T-helper 1 cell (primary cell): ENCODE results near the gene IDI1.
A peak's percentile ranks its signal among the peaks of the same experiment; 100 is the strongest.
"Not testable (repeated sequence)": the region's sequence is repeated elsewhere in the genome, so short reads cannot be mapped to it uniquely, and the experiment has no call there.

Experiments
- DNase-seq, 5 donors: peaks; one replicate each; pipeline ENCODE4 v3.0.0-alpha.2; 2012 to 2020
- total RNA-seq, 4 donors: gene quantifications; one replicate each; lab custom pipeline; 2026; lab: John Stamatoyannopoulos, UW

The IDI1 gene
- total RNA-seq, result 119 to 263 (median 188) reads per million in 4 donors

DNA sequence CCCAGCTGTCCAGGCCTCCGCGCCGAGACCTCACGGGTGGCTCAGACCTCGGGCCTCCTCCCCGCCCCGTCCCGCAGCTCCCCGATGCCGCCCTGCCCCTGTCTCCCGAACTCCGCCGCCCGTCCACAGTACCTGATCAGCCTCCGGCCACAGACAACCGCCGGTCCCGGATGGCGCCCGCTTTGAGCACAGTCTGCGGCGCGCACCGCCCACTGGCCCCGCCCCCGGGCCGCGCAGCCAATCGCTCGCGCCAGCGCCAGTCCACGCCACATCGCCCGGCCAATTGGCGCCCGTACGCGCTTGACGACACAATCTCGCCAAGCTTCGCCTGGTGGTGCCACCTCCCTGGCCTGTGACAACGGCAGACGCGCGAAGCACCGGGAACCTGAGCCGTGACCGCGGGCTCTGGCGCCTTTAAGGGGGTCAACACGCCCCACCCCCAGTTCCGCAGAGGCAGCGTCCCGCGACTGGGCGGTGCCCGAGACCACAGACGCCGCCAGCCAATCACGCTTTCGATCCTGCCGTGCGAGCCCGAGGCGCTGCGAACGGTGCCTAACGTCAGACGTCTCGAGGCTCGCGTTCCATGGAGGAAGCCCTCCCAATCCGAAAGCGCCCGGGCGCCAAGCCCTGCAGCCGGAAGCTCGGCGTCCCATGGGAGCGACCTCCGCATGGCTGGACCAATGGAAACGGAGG lies at the start of gene IDI1:
TSS of gene IDI1 (minus strand) at position 388 of the 693 bp plus-strand sequence. CDS start at position 272, 116 bp downstream.
- DNase-seq, result peak; percentile 93 to 99 (median 95)

DNA sequence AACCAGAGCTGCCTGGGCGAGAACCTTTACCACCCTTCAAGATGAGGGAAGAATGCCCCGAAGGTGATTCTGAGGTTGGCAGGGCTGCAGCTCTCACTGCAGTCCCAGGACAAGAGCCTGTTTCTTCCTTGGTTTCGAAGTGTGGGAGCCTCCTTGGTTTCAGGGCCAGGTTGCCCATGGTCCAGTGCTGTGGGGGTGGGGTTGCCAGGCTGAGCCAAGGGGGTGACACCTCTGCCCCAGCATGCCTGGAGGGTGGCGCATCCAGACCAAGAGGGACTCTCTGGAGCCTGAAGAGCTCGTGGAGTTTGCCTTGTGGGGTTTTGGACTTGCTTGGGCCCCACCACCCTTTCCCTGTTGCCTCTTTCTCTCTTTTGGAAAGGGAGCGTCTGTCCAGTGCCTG lies 48.5 kb upstream of the IDI1 start:
- DNase-seq, result no peak

DNA sequence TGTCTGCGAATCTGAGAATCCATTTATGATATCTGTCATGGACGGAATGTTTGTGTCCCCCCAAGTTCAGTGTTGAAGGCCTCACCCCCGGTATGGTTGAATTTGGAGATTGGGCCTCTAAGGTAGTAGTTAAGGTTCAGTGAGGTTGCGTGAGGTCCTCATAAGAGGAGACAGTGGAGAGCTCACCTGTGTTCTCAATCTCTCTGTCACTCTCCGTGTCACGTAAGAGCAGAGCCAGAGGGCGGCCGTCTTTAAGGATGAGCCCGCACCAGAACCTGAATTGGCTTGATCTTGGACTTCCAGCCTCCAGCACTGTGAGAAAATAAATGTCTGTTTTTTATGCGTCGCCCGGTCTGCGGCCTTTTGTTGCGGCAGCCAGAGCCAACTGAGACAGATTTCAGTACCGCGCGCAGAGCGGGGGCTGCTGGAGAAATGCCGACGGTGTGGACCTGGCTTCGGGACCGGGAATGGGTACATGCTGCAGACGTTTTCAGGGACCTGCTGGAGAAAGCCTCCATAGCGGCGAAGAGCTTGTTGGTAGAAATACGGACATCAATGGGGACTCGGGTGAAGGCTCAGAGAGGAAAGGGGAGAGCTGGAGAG lies 47.5 kb upstream of the IDI1 start:
- DNase-seq, result no peak

DNA sequence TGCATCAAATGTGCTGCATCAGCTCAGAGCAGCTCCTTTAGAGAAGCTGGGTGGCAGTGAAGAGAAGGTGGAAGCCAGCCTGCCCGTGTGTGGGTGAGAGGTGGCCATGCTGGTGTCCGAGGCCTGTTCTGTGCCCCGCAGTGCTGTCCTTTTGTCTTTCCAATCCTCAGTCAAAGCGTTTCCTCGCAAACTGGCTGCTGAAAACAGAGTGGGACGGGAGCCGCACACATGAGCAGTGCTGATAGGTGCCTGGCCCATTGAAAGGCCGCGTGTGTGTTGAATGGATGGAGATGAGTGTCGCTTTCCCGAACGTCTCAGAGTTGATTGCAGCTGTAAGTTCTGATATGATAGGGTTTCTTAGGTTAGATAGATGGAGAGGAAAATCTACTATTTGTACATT lies 46.6 kb upstream of the IDI1 start:
- no peak for DNase-seq

- peak in 1 of 5 donors; percentile 41 for DNase-seq
Measured at GRCh38 chr10:1094112-1095057, 45.5 kb upstream of the IDI1 start.

DNA sequence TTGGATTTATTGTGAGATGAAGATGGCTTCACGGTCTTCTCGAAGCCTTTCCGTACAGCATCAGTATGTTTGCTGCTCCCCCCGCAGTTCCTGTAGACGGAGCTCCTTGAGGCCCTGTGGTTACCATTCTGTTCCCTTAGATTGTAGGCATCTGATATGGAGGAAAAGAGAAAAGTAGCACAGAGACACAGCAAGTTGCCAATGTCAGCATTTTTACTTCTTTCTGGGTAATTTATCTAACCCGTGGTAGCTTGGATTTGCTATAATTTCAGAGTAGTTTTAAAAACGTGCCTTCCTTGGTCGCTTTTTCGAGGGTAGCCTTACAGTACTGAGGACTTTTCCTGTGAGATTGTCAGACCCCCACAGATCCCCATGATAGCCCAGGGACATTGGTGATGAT lies 44.8 kb upstream of the IDI1 start:
- no peak for DNase-seq

DNA sequence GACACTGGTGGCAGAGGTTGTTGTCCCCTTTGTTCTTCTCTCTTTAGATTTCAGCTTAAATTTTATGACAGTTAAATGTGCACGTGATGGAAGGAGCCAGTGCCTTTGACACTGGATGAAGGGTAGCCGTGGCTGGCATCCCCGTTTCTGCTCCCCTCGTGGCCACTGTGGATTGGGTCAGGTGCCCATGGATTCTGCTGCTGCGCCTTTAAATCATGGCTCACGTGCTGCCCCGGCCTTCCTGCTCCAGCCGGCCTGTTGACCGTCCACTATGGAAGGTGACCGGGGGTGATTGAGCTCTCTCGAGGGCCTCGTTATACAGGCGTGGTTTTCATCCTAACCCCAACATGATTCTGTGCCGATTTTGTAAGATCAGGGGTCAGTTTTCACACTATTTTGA lies 41.8 kb upstream of the IDI1 start:
- DNase-seq, result no peak

GRCh38 chr10:1089017-1089689 lies 40.2 kb upstream of the IDI1 start:
- no peak for DNase-seq

DNA sequence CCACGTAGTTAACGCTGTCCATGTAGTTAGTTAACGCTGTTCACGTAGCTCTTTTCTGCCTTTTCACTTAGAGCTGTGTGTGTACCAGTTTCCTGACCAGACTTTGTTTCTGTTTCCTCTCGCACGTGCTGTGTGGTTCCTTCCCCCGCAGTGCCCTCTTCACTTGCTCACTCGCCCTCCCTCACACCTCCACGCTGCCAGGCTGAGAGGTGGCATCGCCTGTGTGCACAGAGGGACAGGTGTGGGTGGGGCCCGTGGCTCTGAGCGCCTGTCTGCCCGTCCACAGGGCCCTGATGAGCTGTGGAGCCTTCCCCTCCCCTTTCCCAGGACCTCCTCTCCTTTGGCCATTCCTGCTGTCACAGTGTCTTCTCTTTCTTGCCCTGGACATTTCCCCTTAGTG lies 37.9 kb upstream of the IDI1 start:
- DNase-seq, result no peak

DNA sequence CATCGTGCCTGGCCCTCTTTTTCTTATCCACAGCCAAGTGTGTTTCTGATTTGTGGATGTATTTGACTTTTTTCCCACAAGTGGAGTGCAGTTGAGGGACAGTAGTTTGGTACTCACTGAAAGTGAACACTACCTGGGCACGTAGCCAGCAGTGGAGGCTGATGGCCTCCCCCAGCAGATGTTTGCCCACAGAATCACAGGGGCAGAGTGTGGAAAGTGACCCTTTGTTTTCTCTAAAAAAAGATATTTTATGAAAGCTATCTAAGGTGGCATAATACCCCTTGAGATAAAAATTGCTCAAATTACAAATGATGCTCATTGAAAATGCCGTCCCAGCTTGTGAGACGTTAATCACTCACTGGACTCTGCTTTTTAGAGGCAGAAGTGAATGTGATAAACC lies 36.3 kb upstream of the IDI1 start:
- DNase-seq, result no peak

DNA sequence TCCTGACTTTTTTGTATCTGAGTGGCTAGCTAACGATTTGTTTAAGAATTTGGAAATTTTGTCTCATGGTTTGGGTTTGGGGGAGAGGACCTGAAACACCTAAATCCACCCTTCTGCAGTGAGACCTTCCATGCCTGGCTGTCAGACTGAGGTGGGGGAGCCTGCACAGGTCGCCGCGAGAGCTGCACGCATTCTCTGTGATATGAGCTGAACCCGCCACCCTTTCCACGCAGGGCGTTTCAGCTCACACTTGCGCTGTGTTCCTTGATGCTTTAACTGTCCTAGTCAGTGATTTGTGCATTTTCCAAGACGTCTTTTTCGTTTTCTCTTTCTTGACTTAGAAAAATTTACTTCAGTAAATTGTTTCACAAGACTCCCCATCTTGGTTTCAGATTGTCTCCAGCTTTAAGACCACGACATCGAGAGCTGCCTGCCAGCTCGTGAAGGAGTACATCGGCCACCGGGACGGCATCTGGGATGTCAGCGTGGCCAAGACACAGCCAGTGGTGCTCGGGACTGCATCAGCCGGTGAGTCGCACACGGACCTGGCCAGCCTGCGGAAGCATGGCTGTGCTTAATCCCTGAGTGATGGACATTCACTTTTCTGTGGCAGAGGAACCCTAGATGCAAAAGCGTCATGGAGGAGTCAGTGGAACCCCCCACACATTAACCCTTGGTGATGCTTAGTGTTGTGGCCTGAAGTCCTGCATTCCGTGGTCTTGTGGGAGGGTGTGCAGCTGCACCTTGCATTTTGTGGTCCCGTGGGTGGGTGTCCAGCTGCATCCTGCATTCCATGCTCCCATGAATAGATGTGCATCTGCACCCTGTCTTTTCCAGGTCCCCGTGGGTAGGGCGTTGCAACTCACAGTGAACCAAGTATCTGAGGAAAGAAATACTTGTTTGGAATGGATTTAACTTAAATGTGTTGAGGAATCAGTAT lies 35.4 kb upstream of the IDI1 start:
- DNase-seq, result no peak

- DNase-seq, result no peak
Measured at GRCh38 chr10:1083581-1083980, 34.7 kb upstream of the IDI1 start.

- no peak for DNase-seq
Measured at GRCh38 chr10:1078668-1079067, 29.7 kb upstream of the IDI1 start.

- no peak for DNase-seq
Measured at GRCh38 chr10:1074748-1075308, 25.9 kb upstream of the IDI1 start.

- no peak for DNase-seq
Measured at GRCh38 chr10:1074052-1074747, 25.3 kb upstream of the IDI1 start.

DNA sequence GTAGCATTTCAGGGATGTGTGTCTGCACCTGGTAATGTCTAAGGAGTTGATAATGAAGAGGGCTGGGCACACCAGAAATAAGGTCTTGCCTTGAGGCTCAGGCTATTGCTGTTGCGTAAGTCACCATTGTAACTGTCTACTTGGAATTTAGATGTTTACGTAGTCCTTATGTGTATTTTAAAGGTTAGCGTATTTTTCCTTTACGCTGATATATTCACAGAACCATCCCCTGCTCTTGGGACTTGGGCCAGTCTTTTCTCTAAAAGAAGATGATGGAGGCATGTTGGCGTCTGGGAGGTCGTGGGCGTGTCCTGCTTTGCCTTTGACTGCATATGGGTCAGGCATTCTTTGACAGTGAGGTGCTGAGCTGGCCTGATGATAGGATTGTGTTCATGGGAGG lies 22.0 kb upstream of the IDI1 start:
- DNase-seq, result no peak

GRCh38 chr10:1068380-1069361 lies 19.8 kb upstream of the IDI1 start:
- no peak for DNase-seq

DNA sequence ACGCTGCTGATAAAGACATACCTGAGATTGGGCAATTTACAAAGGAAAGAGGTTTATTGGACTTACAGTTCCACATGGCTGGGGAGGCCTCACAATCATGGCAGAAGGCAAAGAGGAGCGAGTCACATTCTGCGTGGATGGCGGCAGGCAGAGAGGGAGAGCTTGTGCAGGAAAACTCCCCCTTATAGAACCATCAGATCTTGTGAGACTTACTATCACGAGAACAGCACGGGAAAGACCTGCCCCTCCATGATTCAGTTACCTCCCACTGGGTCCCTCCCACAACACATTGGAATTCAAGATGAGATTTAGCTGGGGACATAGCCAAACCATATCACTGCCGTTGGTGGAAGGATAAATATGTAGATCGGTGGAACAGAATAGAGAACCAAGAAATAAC lies 17.8 kb upstream of the IDI1 start:
- not testable (repeated sequence) for DNase-seq

DNA sequence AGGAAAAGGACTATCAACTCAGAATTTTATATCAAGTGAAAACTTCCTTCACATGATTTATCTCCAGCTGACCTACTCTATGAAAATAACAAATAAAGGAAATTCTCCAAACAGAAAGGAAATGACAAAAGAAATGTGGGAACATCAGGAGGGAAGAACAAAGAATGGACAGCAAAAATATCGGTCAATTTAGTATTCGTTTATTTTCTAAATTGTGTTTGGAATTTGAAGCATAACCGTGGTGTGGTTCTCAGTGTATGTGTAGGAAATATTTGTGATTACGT lies 16.0 kb upstream of the IDI1 start:
- no peak for DNase-seq
